Suppressor macrophage treated with lipopolysaccharide for 1 hour (primary cell): ENCODE measurements around the gene THAP3.

Source experiments
- DNase-seq, 3 donors: peaks; one replicate each; pipeline ENCODE4 v3.0.0-alpha.2; 2020 to 2022

The THAP3 gene

GRCh38 chr1:6613361-6614018, 11.2 kb upstream of the THAP3 start, which contains the start of gene PHF13:
Gene PHF13, plus strand, starts transcription at chr1:6613731. Its CDS starts 336 bp downstream, at chr1:6614067.
- DNase-seq, result peak; percentile 99 to 100 (median 100)

GRCh38 chr1:6614019-6614928, 10.4 kb upstream of the THAP3 start:
- DNase-seq, result peak; percentile 24 to 76 (median 53)

GRCh38 chr1:6614929-6615785, 9.5 kb upstream of the THAP3 start:
- DNase-seq, result peak in 1 of 3 donors; percentile 39

- DNase-seq, result no peak
Measured at GRCh38 chr1:6619045-6619444, 5.6 kb upstream of the THAP3 start.

- DNase-seq, result no peak
Measured at GRCh38 chr1:6621429-6622391, 3.0 kb upstream of the THAP3 start.

GRCh38 chr1:6622396-6623152, 2.1 kb upstream of the THAP3 start:
- no peak for DNase-seq

- DNase-seq, result no peak
Measured at GRCh38 chr1:6623269-6623965, 1.3 kb upstream of the THAP3 start.

GRCh38 chr1:6625584-6626149, 999 bp downstream of the THAP3 start:
- peak; percentile 55 to 68 (median 58) for DNase-seq

GRCh38 chr1:6627031-6627430, 2.4 kb downstream of the THAP3 start:
- DNase-seq, result no peak

- no peak for DNase-seq
Measured at GRCh38 chr1:6627841-6628545, 3.3 kb downstream of the THAP3 start.

GRCh38 chr1:6628971-6629479, 4.4 kb downstream of the THAP3 start:
- DNase-seq, result no peak

GRCh38 chr1:6630027-6630426, 5.4 kb downstream of the THAP3 start:
- no peak for DNase-seq

GRCh38 chr1:6631058-6631457, 6.4 kb downstream of the THAP3 start:
- DNase-seq, result no peak

- no peak for DNase-seq
Measured at GRCh38 chr1:6632588-6633514, 8.2 kb downstream of the THAP3 start.

- peak; percentile 39 to 65 (median 52) for DNase-seq
Measured at GRCh38 chr1:6634371-6635052, 9.8 kb downstream of the THAP3 start.

- no peak for DNase-seq
Measured at GRCh38 chr1:6635161-6635909, 10.7 kb downstream of the THAP3 start.
